RPMI7951 (cell line): ENCODE data around the gene DOCK2. TPM values are rescaled to one million over a fixed set of nuclear protein-coding genes. Genes with fewer than 3 reads are reported as not detected.

Source experiments
- DNase-seq: peaks from one replicate; pipeline ENCODE4 v3.0.0-alpha.2; 2012; ENCODE audit warnings: low read depth
- total RNA-seq: library from RNA; depleted of rRNA; stranded (reverse); fragments of >200 nt; shearing (Covaris generic); gene quantifications from 2 replicates; pipeline ENCODE4 v1.2.3, GENCODE V29; 2014

Gene DOCK2
- total RNA-seq, 1 experiment from 2014 or later = 12.5 TPM

DNA sequence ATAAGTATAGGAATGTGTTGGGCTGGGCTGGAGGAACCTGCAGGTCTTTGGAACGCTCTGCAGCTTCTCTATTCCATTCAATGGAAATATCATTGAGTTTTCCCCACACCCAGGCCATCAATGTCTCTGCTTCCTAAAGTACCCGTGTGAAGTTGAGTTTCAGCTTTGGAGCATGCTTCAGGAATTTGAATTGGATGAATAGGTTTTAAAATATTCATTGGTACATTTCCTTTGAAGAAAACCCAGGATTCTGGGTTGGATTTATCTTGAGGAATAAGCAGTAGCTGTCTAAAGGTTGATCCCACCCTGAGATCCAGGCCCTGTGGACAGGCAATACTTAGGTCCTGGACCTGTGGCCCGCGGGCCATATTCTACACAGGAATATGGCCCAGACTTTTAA lies 306.0 kb downstream of the DOCK2 start:
- no peak for DNase-seq

- no peak for DNase-seq
These were observed 307.0 kb downstream of the DOCK2 start for GRCh38 chr5:169944115-169944514.

- DNase-seq = peak; percentile 3
These were observed 308.0 kb downstream of the DOCK2 start for GRCh38 chr5:169944922-169945680.

DNA sequence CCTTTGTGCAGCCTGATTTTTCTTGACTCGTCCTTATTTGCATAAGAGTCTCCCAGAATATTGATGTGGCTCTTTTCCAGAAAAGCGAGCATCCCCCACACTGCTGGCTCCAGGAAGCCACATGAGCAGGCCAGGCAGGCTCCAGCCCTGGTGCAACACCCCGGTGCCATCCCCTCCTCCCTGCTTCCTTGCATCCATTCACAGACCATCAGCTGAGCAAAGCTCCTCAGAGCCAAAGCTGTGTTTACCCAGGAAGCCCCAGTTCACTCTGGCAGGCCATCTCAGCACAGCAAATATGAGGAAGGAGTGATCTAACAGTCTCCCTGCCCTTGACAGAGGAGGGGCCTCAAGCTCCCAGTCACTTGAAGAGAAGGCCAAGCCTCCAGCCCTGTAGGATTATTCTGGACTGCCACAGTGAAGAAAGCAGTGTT lies 308.8 kb downstream of the DOCK2 start:
- DNase-seq = peak; percentile 63

- no peak for DNase-seq
These were observed 309.7 kb downstream of the DOCK2 start for GRCh38 chr5:169946743-169947295.

DNA sequence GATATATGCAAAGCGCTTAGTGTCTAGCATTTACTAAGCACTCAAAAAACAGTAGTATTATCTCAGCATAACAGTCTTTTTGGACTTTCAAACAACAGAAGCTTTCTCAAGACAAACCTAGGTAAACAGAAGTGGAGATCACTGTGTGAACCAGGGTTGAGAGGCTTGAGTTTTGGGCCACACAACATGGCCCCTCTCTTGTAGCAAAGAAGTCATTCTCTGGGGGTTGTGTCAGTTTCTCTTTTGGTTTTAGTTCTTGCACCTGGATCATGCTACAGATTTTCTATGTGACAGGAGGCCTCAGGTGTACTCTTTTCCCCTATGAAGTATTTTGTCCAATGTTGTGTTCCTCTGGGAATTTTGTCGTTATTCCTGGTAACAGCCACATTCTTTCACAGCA lies 313.3 kb downstream of the DOCK2 start:
- DNase-seq = no peak

- DNase-seq = peak; percentile 38
These were observed 316.1 kb downstream of the DOCK2 start for GRCh38 chr5:169953196-169953595.

- DNase-seq = no peak
These were observed 317.7 kb downstream of the DOCK2 start for GRCh38 chr5:169954786-169955185.

GRCh38 chr5:169956126-169956525 lies 319.1 kb downstream of the DOCK2 start:
- DNase-seq = no peak

- DNase-seq = peak; percentile 63
These were observed 319.7 kb downstream of the DOCK2 start for GRCh38 chr5:169956756-169957155.

GRCh38 chr5:169958278-169958677 lies 321.2 kb downstream of the DOCK2 start:
- no peak for DNase-seq

DNA sequence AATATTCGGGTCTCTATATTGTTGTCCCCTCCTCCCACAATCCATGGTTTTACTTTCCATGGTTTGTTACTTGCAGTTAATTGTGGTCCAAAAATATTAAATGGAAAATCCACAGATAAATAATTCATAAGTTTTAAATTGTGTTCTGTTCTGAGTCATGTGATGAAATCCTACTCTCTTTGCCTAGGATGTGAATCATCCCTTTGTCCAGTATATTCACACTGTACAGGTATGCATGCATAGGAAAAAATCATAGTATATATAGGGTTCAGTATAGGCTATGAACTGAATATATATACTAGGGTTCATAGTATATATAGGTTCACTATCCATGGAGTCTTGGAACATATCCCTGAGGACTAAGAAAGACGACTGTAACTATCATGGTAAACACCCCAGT lies 323.6 kb downstream of the DOCK2 start:
- DNase-seq = no peak

GRCh38 chr5:169964246-169964645 lies 327.2 kb downstream of the DOCK2 start:
- DNase-seq = no peak

DNA sequence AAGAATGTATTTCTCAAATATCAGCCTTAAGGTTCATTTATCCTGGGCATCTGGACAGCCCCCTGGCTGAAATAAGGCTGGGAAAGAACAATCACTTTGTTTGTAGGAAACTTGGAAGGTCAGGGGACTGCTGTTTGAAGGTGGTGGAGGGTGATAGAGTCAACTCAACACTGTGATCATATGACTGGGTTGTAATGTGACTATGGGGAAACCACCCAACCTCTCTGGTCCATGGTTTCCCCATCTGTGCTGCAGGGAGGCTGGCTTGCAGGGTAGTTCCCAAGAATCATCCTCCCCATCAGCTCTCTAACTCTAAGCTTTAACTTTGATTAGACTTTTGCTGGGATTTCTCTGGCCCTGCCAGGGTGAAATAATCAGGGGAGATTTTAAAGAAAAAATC lies 333.3 kb downstream of the DOCK2 start:
- DNase-seq = no peak

DNA sequence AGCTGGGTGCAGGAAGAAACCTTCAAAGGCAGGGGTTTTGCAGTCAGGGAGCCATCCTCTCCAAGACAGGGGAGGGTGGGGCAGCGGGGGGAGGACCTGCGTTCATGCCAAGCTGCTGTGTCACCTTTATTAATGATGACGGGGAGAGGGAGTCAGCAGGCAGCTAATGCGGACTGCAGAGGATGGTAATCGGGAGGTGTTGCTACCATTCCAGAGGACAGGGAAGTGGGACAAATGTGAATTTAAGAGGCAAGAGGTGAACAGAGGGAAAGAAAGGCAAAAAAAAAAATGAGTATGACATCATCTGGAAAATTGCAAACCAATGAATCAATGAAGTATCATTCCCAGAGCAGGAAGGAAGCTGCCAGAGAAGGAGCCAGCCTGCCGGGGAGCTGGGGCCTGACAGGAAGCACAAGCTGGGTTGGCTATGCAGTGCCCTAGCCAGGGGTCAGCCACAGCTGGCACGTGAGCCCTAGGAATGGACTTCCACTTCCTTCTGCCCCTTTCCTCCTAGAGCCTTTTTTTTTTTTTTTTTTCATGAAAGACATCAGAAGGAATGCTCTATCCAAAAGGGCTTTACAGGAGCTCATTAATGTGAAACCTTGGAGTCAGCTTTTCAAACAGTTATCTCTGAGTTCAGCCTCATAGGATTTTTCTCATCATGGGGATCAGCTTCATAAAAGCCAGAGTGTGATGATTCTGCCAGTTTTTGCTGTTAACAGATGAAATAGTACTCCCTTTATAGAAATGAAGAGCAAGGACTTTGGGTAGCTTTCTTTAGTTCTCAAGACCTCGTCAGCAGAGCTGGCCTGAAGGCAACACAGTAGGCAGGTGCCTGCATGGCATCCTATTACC lies 334.1 kb downstream of the DOCK2 start:
- DNase-seq = peak; percentile 81

DNA sequence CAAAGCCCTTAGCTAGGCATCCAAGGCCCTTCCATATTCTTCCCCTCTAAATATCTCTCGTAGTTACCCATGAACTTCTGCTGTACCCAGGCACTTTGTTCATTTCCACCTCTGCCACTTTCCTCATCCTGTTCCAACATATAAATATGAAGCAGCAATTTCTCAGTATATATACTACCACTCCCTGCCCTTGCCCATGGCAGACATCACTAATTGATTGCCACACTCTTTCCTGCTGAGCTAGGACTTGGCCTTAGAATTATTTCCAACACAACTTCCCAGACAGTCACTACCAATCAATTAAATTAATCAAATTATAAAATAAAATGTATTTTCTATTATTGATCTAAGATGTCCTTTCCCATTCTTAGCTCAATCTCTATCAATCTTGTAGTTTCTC lies 334.7 kb downstream of the DOCK2 start:
- no peak for DNase-seq

GRCh38 chr5:169973056-169973455 lies 336.0 kb downstream of the DOCK2 start:
- no peak for DNase-seq

DNA sequence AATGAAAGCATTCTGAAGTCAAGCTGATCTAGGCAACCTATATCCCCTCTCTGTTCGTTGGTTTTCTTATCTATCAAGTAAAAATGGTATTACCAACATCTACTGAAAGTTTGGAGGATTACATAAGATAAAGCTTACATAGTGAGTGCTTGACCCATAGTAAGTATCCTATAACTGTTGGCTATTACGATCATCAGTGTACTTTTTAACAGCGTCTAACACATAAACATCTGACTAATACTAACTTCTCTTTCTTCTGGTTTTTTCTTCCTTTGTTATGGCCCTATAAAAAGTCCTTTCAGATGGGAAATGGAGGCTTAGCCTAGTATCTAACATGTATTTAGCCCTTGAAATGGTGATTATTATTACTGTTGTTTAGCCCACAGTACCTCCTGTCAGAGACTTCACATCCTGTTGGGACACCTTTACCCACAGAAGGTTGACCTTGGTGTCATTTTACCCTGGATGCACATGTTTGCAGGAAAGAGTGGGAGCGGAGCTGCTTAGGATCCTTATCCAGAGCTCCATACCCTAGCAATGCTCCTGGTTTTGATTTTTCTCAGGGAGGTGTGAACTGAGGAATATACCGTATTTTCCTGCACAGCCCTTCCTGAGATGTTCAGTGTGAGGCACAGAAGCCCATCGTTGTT lies 337.2 kb downstream of the DOCK2 start:
- DNase-seq = no peak

GRCh38 chr5:169978714-169979113 lies 341.6 kb downstream of the DOCK2 start:
- no peak for DNase-seq

GRCh38 chr5:169979871-169980270 lies 342.8 kb downstream of the DOCK2 start:
- DNase-seq = no peak

DNA sequence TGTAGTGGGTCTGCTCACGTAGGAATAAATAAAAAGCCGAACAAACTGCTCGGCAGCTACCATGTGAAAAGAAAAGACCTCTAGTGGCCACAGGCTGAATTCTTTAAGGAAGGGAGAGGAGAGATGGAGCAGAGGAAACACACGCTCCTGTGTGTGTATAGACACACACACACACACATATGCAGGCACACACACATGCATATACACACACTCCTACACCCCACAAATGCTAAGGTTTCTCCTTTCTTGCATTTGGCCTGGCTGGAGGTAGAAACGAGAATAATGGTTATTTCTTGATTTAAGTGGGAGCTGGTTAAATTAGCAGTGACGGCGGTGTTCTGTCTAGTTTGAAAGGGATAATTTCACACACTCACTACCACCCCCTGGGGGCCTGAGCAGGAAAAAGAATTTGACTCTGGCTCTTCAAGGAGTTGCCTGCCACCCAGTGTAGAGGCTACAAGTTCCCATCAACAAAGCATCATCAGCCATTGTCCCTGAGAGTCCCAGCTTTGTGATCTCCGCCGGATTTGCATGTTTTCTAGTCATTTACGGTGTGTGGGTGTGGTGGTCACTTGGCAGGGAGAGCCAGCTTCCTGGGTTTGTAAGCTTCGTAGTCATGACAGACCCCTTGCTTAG lies 343.5 kb downstream of the DOCK2 start, which contains the start of gene INSYN2B:
TSS of gene INSYN2B (minus strand) at position 78 of the 636 bp plus-strand sequence. CDS start 96,597 bp downstream, outside the sequence.
- peak; percentile 83 for DNase-seq
